HG02840 (cell line): ENCODE results near the gene EPS8L2.

Experiments used
- ATAC-seq: cut with Tn5 transposase; IDR thresholded peaks from one replicate; pipeline ENCODE4 v1.9.1; 2021; ENCODE audit warnings: mild to moderate bottlenecking, moderate library complexity, moderate number of reproducible peaks; ENCODE audit not compliant: unreplicated experiment, low FRiP score

Gene EPS8L2

GRCh38 chr11:772429-773390 is 66.7 kb downstream of the EPS8L2 start:
- ATAC-seq: no peak

- ATAC-seq: no peak
Observed at GRCh38 chr11:773425-773824, 67.4 kb downstream of the EPS8L2 start.

GRCh38 chr11:773830-774229 is 67.8 kb downstream of the EPS8L2 start:
- ATAC-seq: no peak

- no peak for ATAC-seq
Observed at GRCh38 chr11:774873-775592, 69.0 kb downstream of the EPS8L2 start.

GRCh38 chr11:776263-776560 is 70.2 kb downstream of the EPS8L2 start:
- no peak for ATAC-seq

- peak; percentile 33 for ATAC-seq
Observed at GRCh38 chr11:776561-777287, 70.7 kb downstream of the EPS8L2 start.
